ENCODE results near the gene SLFN12. TPM values are rescaled to one million over a fixed set of nuclear protein-coding genes. Genes with fewer than 3 reads are reported as not detected.
"Not testable (repeated sequence)": the region's sequence is repeated elsewhere in the genome, so short reads cannot be mapped to it uniquely, and the experiment has no call there.

SLFN12 gene
- total RNA-seq (2014; rRNA removed; shearing (Covaris generic)) = 17.4 and 19.8 TPM in 2 replicates

DNA sequence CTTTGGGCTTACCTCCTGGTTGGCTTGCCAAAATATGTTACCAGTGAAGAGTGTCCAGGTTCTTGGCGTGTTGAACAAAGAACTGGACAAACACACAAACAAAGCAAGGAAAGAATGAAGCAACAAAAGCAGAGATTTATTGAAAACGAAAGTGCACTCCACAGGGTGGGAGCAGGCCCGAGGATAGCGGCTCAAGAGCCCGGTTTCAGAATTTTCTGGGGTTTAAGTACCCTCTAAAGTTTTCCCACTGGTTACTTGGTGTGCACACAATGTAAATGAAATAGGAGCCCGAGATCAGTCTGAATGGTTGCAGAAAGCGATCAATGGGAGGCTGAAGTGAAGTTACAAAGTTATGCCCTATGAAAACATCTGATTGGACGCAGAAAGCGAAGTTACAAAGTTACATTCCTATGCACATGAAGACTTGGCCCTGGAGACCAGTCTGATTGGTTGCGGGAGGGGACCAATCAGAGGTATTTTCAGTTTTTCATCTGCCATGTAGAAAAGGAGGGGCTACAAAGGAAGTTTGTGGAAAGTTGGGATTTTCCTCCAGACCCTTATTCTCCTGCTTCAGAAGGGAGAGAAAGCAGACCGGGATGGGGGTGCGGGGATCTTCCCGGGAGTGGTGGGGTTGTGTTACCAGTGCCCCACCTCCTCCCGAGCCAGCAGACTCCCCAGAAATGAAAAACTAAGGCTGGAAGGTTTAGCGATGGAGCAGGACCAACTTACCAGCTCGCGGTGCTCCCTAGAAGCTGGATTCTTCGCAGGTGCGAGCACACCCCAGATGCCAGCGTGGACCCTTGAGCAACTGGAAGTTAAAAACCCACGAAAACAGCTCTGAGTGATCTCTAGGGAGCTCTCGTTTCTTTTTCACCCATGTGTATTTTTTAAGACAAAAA is at the start of gene SLFN12:
SLFN12 (minus strand) TSS at position 325 of the 899 bp plus-strand sequence. CDS start 9,472 bp downstream, outside the sequence.
- peak; percentile 92 for DNase-seq (ENCODE audit: low spot score)

DNA sequence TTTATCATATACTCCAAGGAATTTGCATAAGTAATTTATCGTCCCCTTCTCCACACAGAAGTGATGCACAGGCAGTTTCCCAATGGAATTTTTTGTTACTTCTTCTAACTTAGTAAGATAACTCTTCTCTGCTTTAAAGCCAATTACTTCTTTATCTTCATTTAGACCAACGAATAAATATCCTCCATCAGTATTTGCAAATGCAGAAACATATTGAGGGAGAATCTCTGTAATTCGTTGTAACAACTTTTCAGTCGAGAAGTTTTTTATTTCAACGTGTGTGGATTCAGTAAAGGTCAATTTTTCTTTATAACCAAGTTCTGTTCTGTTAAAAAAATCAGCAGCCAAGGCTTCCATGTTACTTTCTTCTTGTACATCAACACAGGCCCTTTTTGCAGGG is 47.0 kb upstream of the SLFN12 start:
- DNase-seq (ENCODE audit: low spot score) = no peak

DNA sequence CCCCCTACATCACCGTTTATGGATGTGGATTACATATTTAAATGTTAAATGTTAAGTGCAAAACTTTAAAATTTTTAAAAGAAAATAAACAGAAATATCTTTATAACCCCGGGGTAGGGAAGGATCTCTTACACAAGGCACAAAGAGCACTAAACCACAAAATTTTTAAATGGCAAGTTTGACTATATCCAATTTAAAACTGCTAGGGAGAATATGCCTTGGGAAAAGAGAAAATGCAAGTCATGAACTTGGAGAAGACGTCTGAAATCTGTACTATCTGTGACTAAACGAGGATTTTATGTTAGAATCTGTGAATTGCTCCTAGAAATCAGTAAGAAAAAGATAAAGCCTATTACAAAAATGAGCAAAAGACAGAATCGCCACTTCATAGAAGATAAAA is 44.9 kb upstream of the SLFN12 start:
- DNase-seq (ENCODE audit: low spot score) = no peak

DNA sequence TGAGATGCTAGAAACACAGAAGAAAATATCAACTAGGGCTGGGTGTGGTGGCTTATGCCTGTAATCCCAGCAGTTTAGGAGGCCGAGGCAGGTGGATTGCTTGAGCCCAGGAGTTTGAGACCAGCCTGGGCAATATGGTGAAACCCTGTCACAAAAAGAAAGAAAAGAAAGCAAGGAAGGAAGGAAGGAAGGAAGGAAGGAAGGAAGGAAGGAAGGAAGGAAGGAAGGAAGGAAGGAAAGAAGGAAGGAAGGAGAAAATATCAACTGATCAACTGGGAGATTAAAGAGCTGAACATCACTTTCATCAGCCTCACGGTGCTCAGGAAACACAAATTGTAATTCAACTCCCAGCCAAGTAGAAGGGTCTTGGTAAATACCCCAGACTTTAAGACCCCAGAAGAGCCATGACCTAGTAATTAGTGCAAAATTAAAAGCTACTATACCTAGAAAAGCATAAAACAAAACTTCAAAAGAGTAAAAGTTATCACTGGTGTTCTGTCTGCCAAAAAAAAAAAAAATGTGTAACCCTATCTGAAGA is 44.1 kb upstream of the SLFN12 start:
- no peak for DNase-seq (ENCODE audit: low spot score)

DNA sequence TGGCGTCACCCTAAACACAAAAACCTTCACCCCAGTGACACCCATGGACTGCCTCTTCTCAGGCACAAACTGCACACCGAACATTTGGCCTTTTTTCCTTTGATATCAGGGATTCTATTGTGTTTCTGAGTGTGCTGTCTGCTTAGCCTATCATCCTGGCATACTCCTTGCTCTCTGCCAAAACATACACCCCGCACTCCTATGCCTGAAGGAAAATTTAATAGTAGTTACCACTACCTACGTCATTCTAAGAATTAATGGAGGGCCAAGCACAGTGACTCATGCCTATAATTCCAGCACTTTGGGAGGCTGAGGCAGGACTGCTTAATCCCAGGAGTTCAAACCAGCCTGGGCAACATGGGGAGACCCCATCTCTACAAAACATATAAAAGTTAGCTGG is 36.2 kb upstream of the SLFN12 start:
- DNase-seq (ENCODE audit: low spot score) = no peak

DNA sequence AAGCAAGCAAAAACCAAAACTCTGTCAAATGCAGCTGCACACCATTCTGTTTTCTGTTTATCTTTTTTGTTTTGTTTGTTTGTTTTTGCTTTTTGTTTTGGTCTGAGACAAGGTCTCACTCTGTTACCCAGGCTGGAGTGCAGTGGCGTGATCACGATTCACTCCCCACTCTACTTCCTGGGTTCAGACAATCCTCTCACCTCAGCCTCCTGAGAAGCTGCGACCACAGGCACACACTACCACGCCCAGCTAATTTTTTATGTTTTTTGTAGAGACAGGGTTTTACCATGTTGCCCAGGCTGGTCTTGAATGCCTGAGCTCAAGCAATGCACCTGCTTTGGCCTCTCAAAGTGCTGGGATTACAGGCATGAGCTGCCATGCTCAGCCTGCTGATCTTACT is 35.5 kb upstream of the SLFN12 start:
- no peak for DNase-seq (ENCODE audit: low spot score)

DNA sequence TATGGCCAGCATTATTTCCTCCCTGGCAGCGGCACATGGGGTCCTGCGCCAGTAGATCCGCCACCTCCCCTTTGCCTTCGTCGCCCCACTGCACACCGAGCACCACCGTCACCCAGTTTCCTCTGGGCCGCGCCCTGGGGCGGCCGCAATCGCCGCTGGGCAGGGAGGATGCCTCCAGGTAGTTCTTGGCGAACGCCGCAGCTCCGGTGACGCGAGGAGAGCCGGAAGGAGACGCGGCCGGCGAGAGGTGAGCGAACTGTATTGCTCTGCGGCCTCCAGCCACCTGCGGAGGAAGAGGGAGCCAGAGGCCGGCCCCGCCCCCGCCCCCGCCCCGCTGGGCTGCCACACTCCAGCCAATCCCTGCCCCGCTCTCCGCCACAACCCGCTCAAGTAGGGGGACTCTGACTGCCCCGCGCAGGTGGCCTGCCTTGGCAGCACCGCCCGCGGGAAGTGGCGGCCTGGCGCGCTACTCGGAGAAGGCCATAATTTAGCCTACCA is 28.1 kb upstream of the SLFN12 start:
- DNase-seq (ENCODE audit: low spot score) = no peak

DNA sequence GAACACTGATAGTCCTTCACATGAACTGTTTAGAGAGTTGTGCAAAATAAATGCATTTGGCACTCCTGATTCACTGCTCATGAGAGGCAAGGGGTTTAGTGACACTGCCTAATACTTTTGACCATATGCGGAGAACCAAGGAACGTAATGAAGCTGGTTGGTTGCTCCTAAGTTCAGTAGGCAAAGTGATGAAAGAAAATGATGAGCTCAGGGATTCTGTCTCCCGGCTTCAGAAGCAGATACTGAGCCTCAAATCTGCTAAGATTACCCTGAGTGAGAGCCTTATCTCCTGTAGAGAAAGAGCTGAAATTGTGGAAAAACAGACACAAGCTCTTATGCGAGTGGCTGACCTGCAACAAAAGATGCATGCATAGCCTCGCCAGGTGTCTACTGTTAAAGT is 21.7 kb upstream of the SLFN12 start:
- not testable (repeated sequence) for DNase-seq (ENCODE audit: low spot score)

DNA sequence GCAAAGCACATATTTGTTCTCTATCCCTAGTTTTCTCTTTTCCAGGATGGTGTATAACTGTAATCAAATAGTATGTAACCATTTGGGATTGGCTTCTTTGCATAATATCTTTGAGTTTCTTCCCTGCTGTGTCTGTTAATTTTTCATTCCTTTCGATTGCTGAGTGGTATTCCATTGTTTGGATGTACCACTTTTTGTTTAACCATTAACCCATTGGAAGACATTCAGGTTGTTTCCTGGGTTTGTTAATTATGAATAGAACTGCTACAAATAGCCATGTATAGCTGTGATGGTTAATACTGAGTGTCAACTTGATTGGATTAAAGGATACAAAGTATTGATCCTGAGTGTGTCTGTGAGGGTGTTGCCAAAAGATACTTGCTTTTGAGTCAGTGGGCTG is 20.9 kb upstream of the SLFN12 start:
- no peak for DNase-seq (ENCODE audit: low spot score)

DNA sequence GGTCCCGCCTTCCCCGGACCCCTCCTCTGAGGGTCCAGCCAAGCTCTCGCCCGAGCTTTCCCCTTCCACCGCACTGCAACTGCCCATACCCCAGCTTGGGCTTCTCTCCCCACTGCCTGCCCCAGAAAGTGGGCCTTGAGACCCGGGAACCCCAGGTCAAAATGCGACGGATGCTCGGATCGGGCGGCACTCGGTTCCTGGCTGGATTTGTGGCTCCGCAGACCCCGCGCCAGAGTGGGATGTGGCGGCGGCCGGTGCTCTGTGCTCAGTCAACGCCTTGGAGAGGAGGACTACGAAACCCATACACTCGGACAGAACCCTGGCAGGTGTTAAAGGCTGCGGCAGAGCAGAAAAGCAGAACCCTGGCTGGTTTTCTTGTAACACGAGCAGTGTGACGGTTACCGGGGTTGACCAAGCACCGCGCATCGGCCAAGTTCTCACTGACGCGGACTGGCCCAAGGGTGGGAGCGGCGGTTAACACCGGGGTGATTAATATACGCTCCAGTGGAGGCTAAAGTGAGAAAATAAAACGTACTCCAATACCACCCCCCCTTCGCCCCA is 17.2 kb upstream of the SLFN12 start:
- no peak for DNase-seq (ENCODE audit: low spot score)

DNA sequence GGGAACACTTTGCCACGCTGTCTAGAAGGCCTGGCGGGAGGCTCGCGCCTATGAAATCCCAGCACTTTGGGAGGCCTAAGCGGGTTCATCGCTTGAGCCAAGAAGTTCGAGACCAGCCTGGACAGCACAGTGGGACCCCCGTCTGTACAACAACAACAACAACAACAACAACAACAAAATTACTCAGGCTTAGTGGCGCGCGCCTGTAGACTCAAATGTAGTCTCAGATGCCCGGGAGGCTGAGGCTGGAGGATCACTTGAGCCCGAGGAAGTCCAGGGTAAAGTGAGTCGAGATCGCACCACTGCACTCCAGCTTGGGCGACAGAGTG is 16.6 kb upstream of the SLFN12 start:
- DNase-seq (ENCODE audit: low spot score) = no peak

DNA sequence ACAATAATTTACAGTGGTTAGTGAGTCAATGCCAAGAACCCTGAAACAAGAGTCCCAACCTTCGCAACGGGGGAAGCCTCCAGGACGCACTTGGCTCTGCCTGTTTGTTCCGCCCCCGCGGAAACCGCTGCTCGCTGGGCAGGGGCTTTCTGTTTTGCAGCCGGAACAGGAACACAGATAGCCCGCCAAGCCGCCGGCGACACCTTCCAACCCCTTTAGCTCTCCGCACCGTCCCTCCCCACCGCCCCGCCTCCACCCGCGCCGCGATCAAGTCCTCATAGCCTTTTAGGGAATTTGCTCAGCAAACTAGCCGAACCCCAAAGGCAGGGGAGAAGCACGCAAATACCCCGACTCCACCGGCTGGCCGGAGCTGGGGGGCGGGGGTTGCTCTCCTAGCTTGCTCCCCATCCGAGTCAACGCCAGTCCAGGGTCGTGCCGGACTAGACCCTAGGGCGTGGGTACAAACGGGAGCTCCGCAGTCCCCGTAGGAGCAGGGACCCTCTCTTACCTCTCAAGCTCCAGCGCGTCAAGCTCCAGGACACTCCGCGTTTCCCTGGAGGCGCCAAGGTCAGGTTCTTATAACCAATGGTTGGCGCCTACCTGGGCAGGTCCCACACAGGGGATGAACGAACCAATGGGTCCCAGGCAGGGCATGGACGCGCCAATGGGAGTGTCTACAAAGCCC is 16.1 kb upstream of the SLFN12 start, which contains the start of gene SLFN13:
SLFN13 (minus strand) TSS at position 553 of the 685 bp plus-strand sequence. CDS start 3,086 bp downstream, outside the sequence.
- peak; percentile 49 for DNase-seq (ENCODE audit: low spot score)

DNA sequence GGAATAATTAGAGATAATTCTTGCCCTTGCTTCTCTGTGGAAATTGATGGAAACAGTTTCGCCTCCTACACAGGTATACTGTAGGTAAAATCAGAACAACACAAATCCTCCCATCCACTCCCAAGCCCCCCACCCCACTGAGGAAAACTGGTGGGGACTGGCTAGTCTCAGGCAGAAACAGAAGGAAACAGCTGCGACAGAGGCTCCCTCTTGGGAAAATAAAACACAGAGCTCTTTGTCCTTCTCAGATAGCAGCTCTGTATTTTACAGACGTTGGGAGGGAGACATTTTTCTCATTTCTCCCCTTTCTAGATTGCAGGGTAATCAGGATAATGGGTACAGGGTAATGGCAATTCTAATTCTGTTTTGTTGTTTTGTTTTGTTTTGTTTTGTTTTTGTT is 15.2 kb upstream of the SLFN12 start:
- no peak for DNase-seq (ENCODE audit: low spot score)

DNA sequence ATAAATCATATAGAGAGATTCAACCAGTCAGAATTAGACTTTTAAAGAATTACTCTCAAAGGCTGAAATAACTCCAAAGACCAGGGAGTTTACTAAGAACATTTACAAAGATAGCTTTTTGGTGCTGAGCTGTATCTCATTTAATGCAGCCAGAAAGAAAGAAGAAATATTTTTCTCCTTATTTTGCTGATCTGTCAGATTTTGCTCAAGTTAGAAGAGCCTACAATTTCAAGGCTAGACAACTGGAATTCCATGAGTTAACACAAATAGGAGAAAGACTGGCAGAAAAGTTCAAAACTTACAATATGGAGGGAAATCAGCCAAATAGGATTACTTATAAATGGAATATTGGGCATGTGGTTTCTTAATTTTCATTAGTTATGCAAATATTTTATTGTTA is 6.1 kb upstream of the SLFN12 start:
- no peak for DNase-seq (ENCODE audit: low spot score)

DNA sequence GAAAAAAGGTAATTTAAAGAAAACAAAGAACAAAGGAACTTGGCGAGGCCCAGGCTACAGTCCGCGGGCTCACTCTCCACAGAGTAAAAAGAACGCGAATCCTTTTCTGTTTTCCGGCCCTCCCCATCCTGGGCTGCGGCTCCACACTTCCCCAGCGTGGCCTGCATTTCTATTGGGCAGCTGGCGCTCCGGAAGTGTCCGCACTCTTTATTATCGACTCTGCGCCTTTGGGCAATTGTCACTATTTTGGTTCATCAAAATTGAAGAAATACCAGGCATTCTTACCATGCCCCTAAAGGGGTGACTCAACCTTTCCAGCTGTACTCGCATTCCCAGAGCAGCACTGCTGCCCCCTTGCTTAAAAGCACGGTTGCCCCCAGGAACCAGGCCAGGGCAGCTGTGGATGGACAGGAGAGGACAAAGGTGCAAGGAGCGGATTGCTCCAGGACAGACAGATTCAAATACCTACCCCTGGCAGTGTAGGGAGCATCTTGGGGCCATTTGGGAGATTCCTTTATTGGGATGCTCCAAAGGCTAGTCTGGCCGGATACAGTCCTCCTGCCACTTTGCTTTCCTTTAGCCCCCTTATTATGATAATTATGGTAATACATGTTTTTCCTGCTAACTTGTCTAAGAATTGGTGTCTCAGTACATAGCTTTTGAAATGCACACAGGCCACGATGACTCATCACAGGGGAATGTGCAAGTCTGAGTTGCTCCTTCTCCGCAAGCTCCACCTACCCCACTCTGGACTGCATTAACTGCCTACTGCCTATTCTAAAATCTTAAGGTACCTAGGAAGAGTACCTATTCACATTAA is 985 bp upstream of the SLFN12 start:
- DNase-seq (ENCODE audit: low spot score) = peak; percentile 99

DNA sequence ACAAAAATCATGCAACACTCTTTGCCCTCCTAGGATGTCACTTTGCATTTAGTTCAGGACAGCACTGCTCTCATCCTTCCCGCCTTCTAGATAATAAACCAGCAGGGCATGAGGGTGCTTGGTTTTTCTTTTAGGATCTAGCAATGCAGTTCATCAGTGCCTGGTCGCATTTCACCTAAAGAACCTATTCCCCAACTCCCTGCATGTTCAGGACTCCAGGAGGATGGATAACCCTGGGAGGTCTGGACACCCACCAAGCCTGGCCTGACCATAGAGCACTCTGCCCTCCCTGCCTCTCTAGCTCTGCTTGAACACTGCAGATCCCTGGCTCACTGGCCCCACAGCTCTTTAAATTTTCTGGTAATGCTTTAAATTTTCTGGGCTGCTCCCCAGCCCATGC is 2.6 kb downstream of the SLFN12 start:
- no peak for DNase-seq (ENCODE audit: low spot score)

DNA sequence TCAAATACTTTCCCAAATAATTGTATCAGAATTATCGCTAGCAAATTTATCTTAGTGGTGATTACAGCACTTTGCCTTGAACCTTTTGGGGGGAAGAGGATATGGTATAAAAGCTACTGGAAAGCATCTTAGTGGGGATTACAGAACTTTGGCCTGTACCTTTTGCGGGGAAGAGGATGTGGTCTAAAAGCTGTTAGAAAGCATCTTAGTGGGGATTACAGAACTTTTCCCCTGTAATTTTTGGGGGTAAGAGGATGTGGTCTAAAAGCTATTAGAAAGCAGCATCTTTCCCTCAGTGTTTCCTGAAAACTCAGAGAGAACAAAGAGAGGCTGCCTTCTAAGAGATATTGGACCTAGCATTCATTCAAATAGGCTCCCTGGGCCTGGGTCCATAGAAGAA is 4.1 kb downstream of the SLFN12 start:
- DNase-seq (ENCODE audit: low spot score) = no peak

DNA sequence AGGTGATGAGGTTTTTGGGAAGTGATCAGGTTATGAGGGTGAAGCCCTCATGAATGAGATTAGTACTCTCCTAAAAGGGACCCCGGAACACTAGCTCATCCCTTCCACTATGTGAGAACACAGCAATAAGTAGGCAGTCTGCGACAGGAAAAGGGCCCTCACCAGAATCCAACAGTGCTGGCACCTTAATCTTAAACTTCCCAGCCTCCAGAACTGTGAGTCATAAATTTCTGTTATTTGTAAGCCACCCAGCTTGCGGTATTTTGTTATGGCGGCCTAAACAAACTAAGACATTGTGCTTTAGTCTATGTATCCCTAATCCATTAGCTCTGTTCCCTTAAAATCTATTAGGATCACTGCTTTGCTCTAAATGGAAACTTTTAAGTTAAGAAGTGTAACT is 8.5 kb downstream of the SLFN12 start:
- peak; percentile 41 for DNase-seq (ENCODE audit: low spot score)

DNA sequence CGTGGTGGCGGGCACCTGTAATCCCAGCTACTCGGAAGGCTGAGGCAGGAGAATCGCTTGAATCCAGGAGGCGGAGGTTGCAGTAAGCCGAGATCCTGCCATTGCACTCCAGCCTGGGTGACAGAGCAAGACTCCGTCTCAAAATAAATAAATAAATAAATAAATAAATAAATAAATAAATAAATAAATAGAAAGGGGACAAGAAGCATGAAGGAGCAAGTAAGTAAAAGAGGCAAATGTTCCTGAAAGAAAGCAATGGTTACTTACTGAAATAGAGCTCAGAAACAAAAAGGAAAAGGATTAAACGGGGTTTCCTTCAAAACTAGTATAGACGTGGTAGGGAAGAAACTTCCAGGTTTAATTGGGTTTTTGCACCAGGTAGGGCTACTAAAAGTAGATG is 11.2 kb downstream of the SLFN12 start:
- DNase-seq (ENCODE audit: low spot score) = not testable (repeated sequence)

DNA sequence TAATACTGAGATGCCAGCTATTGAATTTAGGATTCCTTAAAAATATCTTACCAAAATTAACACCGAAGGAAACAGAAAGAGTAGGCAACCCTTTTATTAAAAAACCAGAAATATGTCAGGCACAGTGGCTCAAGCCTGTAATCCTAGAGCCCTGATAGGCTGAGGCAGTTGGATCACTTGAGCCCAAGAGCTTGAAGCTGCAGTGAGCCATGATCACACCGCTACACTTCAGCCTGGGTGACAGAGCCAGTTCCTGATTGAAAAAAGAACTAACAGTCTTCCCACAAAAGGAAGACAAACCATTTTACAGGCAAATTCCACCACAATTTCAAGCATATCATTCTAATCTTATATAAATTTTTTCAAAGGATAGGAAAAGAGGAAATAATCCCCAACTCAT is 15.6 kb downstream of the SLFN12 start:
- DNase-seq (ENCODE audit: low spot score) = no peak

DNA sequence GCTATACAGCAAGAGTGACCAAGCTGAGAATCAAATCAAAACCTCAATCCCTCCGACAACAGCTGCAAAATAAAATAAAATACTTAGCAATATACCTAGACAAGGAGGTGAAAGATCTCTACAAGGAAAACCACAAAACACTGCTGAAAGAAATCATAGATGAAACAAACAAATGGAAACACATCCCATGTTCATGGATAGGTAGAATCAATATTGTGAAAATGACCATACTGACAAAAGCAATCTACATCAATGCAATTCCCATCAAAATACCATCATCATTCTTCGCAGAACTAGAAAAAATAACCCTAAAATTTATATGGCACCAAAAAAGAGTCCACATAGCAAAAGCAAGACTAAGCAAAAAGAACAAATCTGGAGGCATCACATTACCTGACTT is 17.6 kb downstream of the SLFN12 start:
- not testable (repeated sequence) for DNase-seq (ENCODE audit: low spot score)
